Superior temporal gyrus (tissue), 1 donor: ENCODE measurements around the gene SLC25A1.

Source experiments
- DNase-seq: peaks from one replicate; pipeline ENCODE4 v3.0.0-alpha.2; 2016; ENCODE audit errors: extremely low spot score

Gene SLC25A1

DNA sequence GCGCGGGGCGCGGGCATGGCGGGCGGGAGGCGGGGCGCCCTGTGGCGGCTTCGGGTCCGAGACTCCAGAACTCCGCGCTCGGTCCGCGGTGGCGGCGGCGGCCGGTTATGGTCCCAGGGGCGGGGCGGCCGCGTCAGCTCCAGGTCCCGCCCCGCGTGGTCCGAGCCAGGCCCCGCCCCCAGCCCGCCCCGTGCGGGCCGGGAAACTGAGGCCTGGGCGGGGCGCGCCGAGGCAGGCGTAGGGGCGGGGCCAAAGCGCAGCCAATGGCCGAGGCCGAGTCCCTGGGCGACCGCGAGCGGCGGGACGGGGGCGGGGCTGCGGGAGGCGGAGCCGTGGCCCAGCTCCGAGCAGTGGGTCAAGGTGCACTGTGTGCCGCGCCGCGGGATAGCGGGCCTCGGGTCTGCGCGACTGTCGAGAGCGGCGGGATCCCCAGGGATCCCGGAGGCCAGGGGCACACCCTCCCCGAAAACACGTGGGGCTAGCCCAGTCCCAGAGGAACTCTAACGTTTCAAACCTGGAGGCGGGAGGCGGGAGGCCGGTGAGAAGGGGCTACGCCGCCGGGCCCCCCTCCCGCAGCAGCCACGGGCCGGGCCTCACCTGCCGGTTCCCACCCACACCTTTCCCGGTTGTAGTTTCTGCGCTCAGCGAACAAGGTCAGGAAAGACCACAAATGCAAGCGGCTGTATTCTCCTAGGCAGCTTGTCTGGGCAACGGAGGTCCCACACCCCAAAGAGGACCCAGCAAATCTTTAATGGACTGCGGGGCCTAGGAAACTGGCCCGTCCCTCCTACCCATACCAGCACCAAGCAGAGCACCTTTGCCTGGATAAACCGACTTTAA is at the start of gene SLC25A1:
SLC25A1 (minus strand) TSS at position 80 of the 840 bp plus-strand sequence; CDS start at position 17, 63 bp downstream.
- peak; percentile 89 for DNase-seq

DNA sequence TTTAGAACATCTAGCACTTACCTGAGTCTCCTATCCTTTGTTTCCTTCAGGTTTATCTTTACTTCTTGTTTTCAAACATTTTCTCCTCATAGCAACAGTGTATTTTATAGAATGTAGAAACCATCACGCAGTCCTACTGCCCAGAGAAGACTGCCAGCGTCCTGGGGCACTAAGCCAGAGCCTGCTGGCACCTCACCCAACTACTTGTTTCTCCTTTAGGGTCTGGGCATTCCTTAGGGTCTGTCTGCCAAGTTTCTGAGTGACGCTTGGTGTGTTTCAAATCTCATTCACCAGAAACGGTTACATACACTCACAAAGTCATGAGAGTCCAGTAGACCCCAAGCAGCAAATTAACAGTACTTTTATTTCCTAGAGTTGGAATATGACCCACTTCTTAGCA is 49.6 kb upstream of the SLC25A1 start:
- DNase-seq: no peak

DNA sequence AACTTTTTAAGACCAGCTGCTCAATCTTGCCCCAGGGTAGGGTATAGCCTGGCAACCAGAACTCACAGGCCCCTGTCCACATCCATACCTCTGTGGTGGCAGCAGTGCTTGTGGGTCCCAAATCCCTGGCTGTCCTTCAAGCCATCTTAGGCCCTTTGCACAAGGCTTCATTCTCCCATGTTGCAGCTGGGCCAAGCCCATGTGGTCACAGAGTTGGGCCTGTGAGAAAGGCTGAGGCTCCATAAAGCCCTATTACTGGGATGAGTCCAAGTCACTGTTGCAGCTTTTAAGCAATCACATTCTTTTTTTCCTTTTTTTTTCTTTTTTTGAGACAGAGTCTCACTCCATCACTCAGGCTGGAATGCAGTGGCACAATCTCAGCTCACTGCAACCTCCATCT is 47.9 kb upstream of the SLC25A1 start:
- DNase-seq: no peak

DNA sequence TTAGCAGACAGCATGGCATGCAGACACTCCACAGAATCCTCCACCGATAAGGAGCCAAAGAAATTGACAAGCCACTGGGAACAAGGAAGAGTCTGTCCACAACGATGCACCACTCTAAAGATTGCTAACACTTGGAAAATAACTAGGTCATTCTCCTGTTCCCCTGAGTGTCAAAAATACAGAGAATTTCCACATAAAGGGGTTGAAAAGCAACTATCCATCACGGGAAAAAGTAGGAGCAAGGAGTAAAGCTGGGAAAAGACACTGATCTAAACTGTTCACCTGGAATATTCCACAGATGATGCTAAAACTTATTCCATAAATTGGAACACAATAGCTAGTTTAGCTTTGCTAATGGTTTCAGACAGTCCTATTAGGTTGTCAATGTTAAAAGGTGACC is 47.0 kb upstream of the SLC25A1 start:
- no peak for DNase-seq

DNA sequence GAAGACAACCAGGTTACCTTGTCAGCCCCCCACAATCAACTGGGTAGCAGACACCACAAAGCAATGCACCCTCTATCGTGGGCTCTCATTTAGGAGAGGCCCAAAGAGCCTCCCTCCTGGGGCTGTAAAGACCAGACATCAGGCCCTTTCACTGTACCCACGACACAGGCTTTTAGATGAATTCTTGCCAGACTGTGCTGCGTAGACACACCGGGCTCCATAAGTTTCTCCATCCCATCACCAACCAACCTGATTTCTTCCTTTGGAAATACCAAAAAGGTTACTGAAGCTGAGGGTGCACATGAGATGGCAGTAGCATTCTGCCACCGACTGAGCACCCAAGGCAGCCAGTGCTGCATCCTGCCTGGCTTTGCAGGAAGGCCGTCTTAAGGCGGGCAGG is 46.4 kb upstream of the SLC25A1 start:
- no peak for DNase-seq

DNA sequence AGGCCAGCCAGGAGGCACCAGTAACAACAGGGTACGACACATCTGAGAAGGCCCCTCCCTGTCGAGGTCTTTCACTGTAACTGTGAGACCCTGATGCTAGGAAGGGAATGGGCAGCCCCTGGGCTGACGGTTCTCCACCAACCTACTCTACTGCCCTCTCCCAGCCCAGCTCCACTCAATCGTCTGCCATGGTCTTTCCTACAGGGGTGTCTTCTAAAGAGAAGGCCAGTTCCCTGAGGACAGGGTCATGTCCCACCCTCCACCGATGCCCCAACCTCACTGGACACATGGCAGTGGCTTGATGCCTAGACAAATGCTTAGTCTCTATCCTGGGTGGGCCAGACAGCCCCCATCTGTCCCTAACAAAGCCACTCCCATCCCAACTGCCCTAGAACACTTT is 46.0 kb upstream of the SLC25A1 start:
- no peak for DNase-seq

DNA sequence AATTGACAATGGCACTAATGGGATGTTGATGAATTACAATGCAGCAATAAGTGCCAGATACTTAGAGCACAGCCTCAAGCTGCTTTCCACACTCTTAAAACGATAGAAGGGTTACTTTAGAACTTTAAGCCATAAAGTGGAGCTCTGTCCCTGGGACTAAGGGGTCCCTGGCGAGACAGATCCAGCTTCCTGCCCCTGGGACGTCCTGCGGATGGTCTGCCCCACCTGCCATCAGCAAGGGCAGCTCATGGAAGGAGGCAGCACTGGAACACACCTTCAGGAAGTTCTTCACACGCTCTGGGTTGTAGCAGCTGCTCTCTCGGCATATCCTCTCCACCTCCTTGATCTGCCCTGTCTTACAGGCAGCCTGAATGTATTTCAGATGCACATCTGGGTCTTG is 45.1 kb upstream of the SLC25A1 start:
- DNase-seq: no peak

DNA sequence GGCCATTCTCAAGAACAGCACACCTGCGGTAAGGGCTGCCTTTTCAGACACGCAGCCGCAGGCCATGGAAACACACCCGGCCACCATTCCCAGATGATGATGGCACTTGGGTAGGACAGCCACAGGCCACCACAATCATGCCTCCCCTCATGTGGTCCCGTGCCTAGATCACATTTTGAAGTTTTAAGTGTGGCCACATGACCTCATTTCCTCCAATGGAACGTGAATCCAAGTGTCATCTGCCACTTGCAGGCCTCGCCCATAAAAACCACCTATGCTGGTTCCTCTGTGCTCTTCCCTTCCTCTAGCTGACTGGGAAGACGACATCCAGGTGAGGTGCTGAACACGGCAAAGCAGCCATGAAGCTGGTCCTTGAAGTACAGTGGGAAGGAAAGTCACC is 44.6 kb upstream of the SLC25A1 start:
- no peak for DNase-seq

DNA sequence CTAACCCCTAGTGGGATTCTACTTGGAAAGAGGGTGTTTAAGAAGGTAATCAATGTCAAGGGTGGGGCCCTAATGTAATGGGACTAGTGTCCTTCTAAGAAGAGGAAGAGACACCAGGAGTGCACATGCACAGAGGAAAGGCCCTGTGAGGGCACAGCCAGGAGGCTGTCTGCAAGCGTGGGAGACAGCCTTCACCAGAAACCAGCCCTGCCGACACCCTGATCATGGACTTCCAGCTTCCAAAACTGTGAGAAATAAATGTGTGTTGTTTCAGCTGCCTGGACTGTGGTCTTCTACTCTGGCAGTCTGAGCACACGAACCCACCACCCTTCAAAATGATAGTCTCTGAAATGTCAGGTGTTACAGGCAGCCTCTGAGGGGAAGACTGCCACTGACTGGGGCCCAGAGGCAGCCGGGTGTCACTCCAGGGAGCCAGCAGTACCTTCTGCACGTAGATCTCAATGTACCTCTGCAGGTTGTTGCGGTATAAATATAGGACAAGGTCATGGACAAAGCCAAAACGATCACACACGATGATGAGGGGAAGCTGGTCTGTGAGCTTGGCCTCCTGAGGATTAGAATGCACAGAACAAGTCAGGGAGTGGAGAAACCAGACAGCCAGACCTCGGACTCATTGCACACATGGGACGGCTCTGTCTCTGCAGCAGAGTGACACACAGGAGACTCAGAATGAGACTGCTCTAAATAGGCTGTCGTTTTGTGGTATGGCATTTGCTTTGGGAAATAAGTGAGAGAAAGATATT is 43.9 kb upstream of the SLC25A1 start:
- DNase-seq: no peak

DNA sequence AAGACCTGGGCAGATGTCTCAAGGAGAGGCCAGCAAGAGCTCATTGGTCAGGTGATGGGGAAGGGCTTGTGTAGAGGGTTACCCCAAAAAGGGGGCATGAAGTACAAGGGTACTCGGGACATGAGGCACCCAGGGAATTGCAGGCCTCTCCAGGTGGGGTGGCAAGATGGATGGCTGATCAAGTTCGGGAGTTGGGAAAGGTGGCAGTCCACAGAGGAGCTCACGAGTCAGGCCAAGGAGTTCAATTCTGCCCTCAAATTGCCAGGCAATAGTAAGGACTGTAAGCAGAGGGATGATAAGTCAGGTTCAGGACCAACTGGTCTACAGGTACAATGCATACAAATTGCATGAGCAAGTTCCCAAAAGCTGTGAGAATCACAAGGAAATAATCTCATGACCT is 42.3 kb upstream of the SLC25A1 start:
- no peak for DNase-seq

DNA sequence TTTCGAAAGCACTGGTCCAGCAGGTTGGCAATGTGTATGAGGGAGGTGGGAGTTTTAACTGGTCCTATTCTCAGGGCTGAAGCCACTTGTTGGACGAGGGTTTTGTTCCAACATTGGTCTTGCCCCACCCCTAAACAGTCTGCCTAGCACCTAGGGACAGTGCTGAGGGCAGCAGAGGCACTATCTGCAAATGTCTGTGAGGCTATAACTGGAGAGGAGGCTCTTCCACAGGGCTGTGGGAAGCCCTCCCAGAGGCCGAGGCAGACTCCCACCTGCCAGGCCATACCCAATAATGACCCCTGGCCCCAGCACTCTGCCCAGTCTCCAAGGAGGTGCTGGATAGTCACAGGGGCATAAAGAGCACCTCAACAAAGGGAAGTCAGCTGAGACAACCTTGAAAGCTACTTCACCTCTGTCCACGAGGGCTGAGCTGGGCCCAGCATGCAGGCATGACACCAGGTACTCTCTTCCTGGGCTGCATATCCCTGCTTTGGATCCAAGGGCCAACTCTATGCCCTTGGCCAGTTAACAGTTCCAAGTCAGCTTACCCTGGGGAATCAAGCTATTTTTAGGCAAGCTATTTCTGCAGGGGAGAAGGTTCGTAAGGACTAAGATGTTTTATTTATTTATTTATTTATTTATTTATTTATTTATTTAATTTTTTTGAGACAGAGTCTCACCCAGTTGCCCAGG is 40.2 kb upstream of the SLC25A1 start:
- no peak for DNase-seq

DNA sequence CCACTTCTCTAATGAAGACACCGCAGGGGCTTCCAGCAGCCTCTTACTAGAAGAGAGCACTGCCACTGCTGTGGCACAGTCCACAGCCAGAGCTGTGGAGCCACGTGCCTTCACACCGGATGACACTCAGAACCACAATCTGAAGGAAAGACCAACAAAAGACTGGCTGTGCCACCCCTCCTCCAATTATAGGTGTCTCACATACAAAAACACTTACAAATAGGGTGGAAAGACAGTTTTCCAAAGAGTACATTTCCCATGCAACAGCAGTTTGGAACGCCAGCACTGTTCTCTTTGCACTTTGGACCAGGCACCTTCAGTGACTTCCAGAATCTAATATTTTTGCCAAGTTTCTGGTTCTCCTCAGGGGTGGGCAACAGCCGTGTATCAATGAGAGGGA is 38.0 kb upstream of the SLC25A1 start:
- DNase-seq: no peak

DNA sequence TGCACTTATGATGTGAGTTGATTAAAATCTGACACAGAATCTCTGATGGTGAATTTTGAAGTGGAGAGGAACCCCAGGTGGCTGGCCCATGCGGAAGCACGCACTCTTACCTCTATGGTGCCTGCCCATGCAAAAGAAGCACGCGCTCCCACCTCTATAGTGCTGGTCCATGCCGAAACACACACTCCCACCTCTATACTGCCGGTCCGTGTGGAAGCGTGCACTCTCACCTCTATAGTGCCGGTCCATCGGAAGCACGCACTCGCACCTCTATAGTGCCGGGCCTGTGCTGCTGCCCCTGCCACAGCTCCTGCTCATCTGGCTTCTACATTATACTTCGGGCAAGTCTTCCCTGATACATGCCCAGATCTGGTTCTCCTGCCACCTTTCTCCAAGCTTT is 36.8 kb upstream of the SLC25A1 start:
- no peak for DNase-seq

DNA sequence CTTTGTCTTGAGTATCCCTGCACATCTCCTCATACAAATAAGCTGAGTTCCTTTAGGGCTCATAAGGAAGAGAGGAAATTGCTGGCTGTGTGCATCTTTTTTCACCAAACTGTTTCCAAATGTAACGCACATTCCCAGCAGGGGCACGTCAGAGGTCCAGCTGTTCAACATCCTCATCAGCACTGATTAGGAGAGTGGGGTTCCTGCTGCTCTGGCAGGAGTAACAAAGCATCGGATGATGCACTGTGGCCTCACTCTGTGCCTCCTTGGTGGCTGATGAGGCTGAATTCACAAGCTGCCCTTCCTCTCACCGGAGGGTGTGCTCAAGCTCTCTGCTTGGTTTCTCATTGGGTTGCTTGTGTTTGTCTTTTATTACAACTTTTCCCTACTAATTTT is 35.5 kb upstream of the SLC25A1 start:
- no peak for DNase-seq

DNA sequence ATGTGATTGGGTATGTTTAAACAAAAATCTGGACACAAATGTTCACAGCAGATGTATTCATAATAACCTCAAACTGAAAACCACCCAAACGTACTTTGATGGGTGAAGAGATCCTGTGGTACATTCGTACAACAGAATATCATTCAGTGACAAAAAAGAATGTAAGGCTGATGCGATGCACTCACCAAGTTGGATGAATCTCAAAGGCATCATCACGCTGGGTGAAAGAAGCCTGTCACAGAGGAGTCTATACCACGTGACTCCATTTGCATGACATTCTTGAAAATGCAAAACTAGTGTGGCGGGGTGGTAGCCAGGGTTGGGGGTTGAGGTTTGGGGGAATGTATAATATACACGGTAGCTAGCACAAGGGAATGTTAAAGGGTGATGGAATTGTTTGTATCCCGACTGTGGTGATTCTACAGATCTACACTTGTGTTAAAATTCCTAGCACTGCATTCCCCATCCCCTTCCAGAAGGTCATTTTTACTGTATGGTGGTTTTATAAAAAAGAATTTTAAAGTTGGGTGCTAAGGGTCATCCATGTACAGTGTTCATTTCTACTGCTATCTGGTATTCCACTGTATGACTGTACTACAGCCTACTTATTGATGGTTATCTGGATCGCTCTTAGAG is 35.0 kb upstream of the SLC25A1 start:
- peak; percentile 85 for DNase-seq

DNA sequence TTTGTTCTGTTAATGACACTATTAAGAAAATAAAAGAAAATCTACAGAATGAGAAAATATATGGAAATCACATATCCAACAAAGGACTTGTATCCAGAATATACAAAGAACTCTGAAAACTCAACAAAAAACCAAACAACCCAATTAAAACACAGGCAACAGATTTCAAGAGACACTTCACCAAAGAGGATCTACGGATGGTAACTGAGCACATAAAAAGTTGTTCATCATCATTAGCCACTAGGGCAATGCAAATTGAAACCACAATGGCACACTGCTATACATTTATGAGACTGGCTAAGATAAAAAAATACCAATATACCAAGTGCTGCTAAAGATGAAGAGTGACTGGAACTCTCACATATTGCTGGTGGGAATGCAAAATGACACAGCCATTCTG is 34.5 kb upstream of the SLC25A1 start:
- DNase-seq: no peak

DNA sequence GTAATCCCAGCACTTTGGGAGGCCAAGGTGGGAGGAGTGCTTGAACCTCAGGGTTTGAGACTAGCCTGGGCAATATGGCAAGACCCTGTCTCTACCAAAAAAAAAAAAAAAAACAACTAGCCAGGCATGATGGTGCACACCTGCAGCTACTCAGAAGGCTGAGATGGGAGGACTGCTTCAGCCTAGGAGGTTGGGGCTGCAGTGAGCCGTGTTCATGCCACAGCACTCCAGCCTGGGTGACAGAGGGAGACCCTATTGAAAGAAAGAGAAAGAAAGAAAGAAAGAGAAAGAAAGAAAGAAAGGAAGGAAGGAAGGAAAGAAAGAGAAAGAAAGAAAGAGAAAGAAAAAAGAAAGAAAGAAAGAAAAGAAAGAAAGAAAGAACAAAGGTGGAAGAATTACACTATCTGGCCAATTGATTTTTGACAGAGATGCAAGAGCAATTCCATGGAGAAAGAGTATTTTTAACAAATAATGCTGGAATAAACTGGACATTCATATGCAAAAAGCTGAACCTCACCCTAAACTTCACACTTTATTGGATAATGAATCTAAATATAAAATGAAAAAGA is 33.9 kb upstream of the SLC25A1 start:
- no peak for DNase-seq

DNA sequence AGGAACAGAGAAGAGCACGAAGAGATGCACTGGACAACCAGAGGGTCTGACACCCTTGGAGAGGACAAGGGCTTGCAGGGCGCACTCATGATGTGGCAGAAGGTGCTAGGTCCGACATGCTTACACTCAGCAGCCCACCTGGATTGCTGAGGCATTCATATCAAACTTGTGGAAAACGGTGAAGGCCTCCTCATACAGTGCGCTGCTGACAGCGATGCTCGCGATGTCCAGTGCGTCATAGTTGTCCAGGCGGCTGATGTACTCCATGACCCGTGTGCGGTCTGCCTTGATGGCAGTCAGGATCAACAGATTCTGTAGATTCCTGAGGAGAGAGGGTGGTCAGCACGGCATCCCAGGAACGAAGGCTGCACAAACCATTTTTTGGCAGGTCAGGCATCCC is 31.7 kb upstream of the SLC25A1 start:
- no peak for DNase-seq

DNA sequence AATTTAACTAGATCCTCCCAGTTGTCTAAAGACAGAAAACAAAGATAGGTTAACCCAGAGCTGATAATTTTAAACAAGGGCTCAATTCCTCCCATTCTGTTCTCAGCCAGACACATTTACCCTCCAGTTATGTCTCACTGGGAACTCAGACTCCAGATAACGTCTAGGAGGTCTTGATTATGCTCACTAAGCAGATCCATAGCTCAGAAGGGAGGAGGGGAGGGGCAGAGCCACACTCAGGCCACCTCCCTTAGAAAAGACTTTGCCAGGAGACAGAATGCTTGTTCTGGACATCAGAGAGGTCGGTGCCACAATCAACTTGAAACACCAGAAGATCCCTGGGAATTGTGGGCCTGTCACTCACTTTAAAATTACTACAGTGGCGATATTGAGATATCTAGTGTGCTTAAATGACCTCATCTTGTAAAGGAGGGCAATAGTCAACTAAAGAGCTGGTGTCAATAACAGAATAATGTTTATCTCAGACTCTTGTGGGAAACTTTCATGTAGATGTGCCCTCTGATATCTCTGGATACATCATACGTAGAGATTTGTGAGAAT is 29.8 kb upstream of the SLC25A1 start:
- DNase-seq: no peak

DNA sequence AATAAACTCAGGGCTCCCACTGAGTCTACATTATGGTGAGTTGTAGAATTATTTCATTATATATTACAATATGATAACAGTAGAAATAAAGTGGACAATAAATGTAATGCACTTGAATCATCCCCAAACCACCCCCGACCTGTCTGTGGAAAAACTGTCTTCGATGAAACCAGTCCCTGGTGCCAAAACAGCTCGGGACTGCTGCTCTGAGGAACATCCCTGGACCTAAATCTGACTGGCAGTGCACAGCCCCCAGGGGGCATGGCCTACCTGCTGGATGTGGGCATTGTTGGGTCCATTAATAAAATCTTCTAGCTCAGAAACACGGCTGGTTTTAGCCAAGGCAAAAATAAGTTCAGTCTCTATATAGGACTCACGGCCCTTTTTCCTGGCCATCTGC is 29.3 kb upstream of the SLC25A1 start:
- no peak for DNase-seq

DNA sequence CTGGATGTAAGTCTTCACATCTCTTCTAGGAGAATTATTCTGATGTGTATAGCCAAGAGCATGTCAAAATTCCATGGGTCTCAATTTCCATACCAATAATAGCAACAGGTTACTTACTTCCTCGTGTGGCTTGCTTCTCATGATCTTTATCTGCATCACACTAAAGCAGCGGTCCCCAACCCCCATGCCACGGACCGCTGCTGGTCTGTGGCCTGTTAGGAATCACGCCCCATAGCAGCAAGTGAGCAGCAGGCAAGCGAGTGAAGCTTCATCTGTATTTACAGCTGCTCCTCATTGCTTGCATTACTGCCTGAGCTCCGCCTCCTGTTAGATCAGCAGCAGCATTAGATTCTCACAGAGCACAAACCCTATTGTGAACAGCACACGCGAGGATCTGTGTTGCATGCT is 28.9 kb upstream of the SLC25A1 start:
- peak; percentile 50 for DNase-seq
